LNCAP (cell line): ENCODE data around the gene ATF7.

Experiments
- CTCF ChIP-seq: fragments of 450-650 bp; IDR thresholded peaks from 2 replicates; pipeline ENCODE4 v1.5.1; 2017; ENCODE audit warnings: mild to moderate bottlenecking

Gene ATF7

GRCh38 chr12:53499266-53500141 is 126.7 kb downstream of the ATF7 start, which contains the start of gene MAP3K12:
Gene MAP3K12 (minus strand): TSS chr12:53499458. CDS start chr12:53487391, 12,067 bp downstream.
- no peak; the same call in 1 of the 2 replicates for TF ChIP-seq CTCF

GRCh38 chr12:53498235-53498630 is 127.9 kb downstream of the ATF7 start:
- no peak for TF ChIP-seq CTCF

- no peak for TF ChIP-seq CTCF
Measured at GRCh38 chr12:53497461-53497860, 128.7 kb downstream of the ATF7 start.

GRCh38 chr12:53496752-53497032 is 129.5 kb downstream of the ATF7 start:
- no peak for TF ChIP-seq CTCF

- no peak for TF ChIP-seq CTCF
Measured at GRCh38 chr12:53495903-53496751, 130.1 kb downstream of the ATF7 start.

- no peak for TF ChIP-seq CTCF
Measured at GRCh38 chr12:53493610-53494391, 132.4 kb downstream of the ATF7 start.

- no peak for TF ChIP-seq CTCF
Measured at GRCh38 chr12:53492830-53493609, 133.2 kb downstream of the ATF7 start.
